CD14-positive monocyte (primary cell): ENCODE measurements around the gene FAM228B. TPM values are rescaled to one million over a fixed set of nuclear protein-coding genes. Genes with fewer than 3 reads are reported as not detected.
"Not testable (repeated sequence)": the region's sequence is repeated elsewhere in the genome, so short reads cannot be mapped to it uniquely, and the experiment has no call there.

Source experiments
- DNase-seq, 3 donors: peaks; one replicate each; pipeline ENCODE4 v3.0.0-alpha.2; 2011 to 2022
- H2AFZ ChIP-seq: 2 replicates; pipeline ENCODE4 v1.6.0; 2012; ENCODE audit warnings: mild to moderate bottlenecking, low read depth, low read length, inconsistent platforms; ENCODE audit not compliant: insufficient read depth, poor library complexity, severe bottlenecking
- H3K27ac ChIP-seq, 2 donors: 1 replicate in 1 of 2; 2 replicates in 1 of 2; pipeline ENCODE4 v1.5.1; 2012 to 2013; ENCODE audit warnings: low read length in 2 of 2, control low read depth in 1 of 2, inconsistent platforms in 1 of 2, low read depth in 1 of 2, mild to moderate bottlenecking in 1 of 2
- H3K27me3 ChIP-seq, 2 donors: one replicate each; pipeline versions ENCODE4 v1.6.0 to v1.6.1; 2011 to 2013; ENCODE audit warnings: low read length in 2 of 2; ENCODE audit not compliant: control insufficient read depth in 2 of 2, insufficient read depth in 2 of 2
- H3K36me3 ChIP-seq, 2 donors: replicated peaks in 1 of 2; 1 replicate in 1 of 2; 2 replicates in 1 of 2; pipeline versions ENCODE4 v1.5.1 to v1.6.1; 2012 to 2013; ENCODE audit warnings: low read length in 2 of 2, control low read depth in 1 of 2, inconsistent platforms in 1 of 2, mild to moderate bottlenecking in 1 of 2; ENCODE audit not compliant: insufficient read depth in 2 of 2, control insufficient read depth in 1 of 2
- H3K4me1 ChIP-seq, 2 donors: 1 replicate in 1 of 2; 2 replicates in 1 of 2; pipeline versions ENCODE4 v1.5.1 to v1.6.1; 2012 to 2013; ENCODE audit warnings: low read length in 2 of 2, control low read depth in 1 of 2, inconsistent platforms in 1 of 2, mild to moderate bottlenecking in 1 of 2, moderate library complexity in 1 of 2; ENCODE audit not compliant: insufficient read depth in 2 of 2, control insufficient read depth in 1 of 2
- H3K4me2 ChIP-seq: replicated peaks from 2 replicates; pipeline ENCODE3; 2012; ENCODE audit warnings: low read length, moderate library complexity, mild to moderate bottlenecking; ENCODE audit not compliant: poor library complexity, severe bottlenecking; ENCODE audit errors: extremely low read depth
- H3K4me3 ChIP-seq, 3 experiments: fragments of 200-600 bp in 1 of 3; sonication (generic) in 1 of 3; replicated peaks in 1 of 3; 1 replicate in 2 of 3; 2 replicates in 1 of 3; pipeline ENCODE4 v1.5.1; 2011 to 2013; ENCODE audit warnings: low read length in 3 of 3, mild to moderate bottlenecking in 3 of 3, control low read depth in 2 of 3, low read depth in 2 of 3, inconsistent platforms in 1 of 3, moderate library complexity in 1 of 3
- H3K79me2 ChIP-seq: 2 replicates; pipeline ENCODE4 v1.6.0; 2012; ENCODE audit warnings: mild to moderate bottlenecking, control low read depth, inconsistent platforms, low read length, moderate library complexity; ENCODE audit not compliant: insufficient read depth
- H3K9ac ChIP-seq: 2 replicates; pipeline ENCODE4 v1.6.0; 2017; ENCODE audit warnings: low read length, mild to moderate bottlenecking; ENCODE audit not compliant: insufficient read depth, poor library complexity, severe bottlenecking
- H3K9me3 ChIP-seq, 2 donors: replicated peaks in 1 of 2; 1 replicate in 1 of 2; 2 replicates in 1 of 2; pipeline versions ENCODE4 v1.5.1 to v1.6.1; 2012 to 2013; ENCODE audit warnings: low read length in 2 of 2, control low read depth in 1 of 2; ENCODE audit not compliant: control insufficient read depth in 1 of 2, insufficient read depth in 1 of 2
- H4K20me1 ChIP-seq: 2 replicates; pipeline ENCODE4 v1.6.0; 2012; ENCODE audit warnings: mild to moderate bottlenecking, low read length, control low read depth, moderate library complexity; ENCODE audit not compliant: insufficient read depth
- H3K27ac Mint-ChIP-seq, 7 donors: one replicate each; pipeline ENCODE4 v1.8.0; 2020; ENCODE audit warnings: mild to moderate bottlenecking in 7 of 7, mixed read lengths in 7 of 7, moderate library complexity in 6 of 7, inconsistent platforms in 2 of 7
- H3K27me3 Mint-ChIP-seq, 3 donors: one replicate each; pipeline ENCODE4 v1.8.0; 2021 to 2022; ENCODE audit warnings: low read depth in 3 of 3, mild to moderate bottlenecking in 3 of 3, mixed read lengths in 3 of 3, moderate library complexity in 3 of 3, inconsistent platforms in 1 of 3
- H3K36me3 Mint-ChIP-seq, 2 donors: one replicate each; pipeline ENCODE4 v1.8.0; 2020; ENCODE audit warnings: mixed read lengths in 2 of 2, inconsistent platforms in 1 of 2, mild to moderate bottlenecking in 1 of 2
- H3K4me1 Mint-ChIP-seq: one replicate; pipeline ENCODE4 v1.8.0; 2020; ENCODE audit warnings: mild to moderate bottlenecking, mixed read lengths
- H3K4me3 Mint-ChIP-seq, 2 donors: one replicate each; pipeline ENCODE4 v1.8.0; 2020; ENCODE audit warnings: mild to moderate bottlenecking in 2 of 2, mixed read lengths in 2 of 2, moderate library complexity in 1 of 2
- H3K9me3 Mint-ChIP-seq, 7 donors: one replicate each; pipeline ENCODE4 v1.8.0; 2020 to 2022; ENCODE audit warnings: mixed read lengths in 7 of 7, mild to moderate bottlenecking in 6 of 7, moderate library complexity in 6 of 7, inconsistent platforms in 2 of 7
- CTCF ChIP-seq: fragments of 200-600 bp; IDR thresholded peaks from one replicate; pipeline ENCODE4 v1.8.0; 2022; ENCODE audit warnings: antibody characterized with exemption, mild to moderate bottlenecking
- whole genome bisulfite sequencing: methylation state at CpG from one replicate; pipeline ENCODE4 v1.1.5; 2013; ENCODE audit warnings: missing lambda C conversion rate; ENCODE audit not compliant: insufficient coverage; 5-methylcytosine and 5-hydroxymethylcytosine counted together
- intact Hi-C, 2 donors: fragments of 100-400 bp; cut with micrococcal nuclease; formaldehyde crosslinking; loops; one replicate each; pipeline versions ENCODE4 v1.15.0 to v1.15.1; 2023
- polyA plus RNA-seq, 3 donors: library from polyadenylated mRNA; depleted of rRNA in 1 of 3; unstranded in 2 of 3; stranded (reverse) in 1 of 3; fragments of 300-500 nt in 2 of 3; fragments of >200 nt in 1 of 3; fragmentation: Illumina TruSeq in 2 of 3; gene quantifications; 1 replicate in 2 of 3; 2 replicates in 1 of 3; pipeline ENCODE4 v1.2.3, GENCODE V29; 2012 to 2021

The FAM228B gene
- polyA plus RNA-seq, 3 donors: 6.5 to 16.1 (median 7.5) TPM

GRCh38 chr2:24088821-24089359 lies 34.4 kb upstream of the FAM228B start:
- WGBS: 100% methylated on average over 1 of the region's 2 CpGs
- Mint-ChIP-seq H3K27ac (no peak overlapping the region), H3K4me1 (peaks cover 21% of the 10 kb centered on the region)

GRCh38 chr2:24093270-24093669 lies 30.0 kb upstream of the FAM228B start:
- DNase-seq, H3K79me2 ChIP-seq, H3K27ac ChIP-seq, H3K27me3 Mint-ChIP-seq, H2AFZ ChIP-seq, H3K4me1 ChIP-seq, H3K27me3 ChIP-seq, H3K9me3 ChIP-seq, H3K4me3 ChIP-seq, H3K9ac ChIP-seq, H3K4me3 Mint-ChIP-seq, H4K20me1 ChIP-seq, H3K4me2 ChIP-seq, H3K27ac Mint-ChIP-seq, intact Hi-C loops: not testable (repeated sequence)
- H3K9me3 Mint-ChIP-seq: peaks cover 3 to 17% (median 13%) of the 10 kb centered on the region in 7 donors
- H3K36me3 Mint-ChIP-seq: peaks cover 42 to 82% of the 10 kb centered on the region in 2 donors
- peaks cover 15 to 35% of the 10 kb centered on the region in 2 donors for H3K36me3 ChIP-seq
- H3K4me1 Mint-ChIP-seq: peaks cover 11% of the 10 kb centered on the region
- no CpG with 5 or more reads among the region's 5 CpGs for WGBS

More at GRCh38 chr2:24088821-24089359, 34.4 kb upstream of the FAM228B start:
- no peak overlapping the region for H3K4me3 Mint-ChIP-seq
- peaks cover 23 to 58% of the 10 kb centered on the region in 2 donors for H3K36me3 Mint-ChIP-seq
- Histone ChIP-seq H3K4me1 (peaks cover 12 to 21% of the 10 kb centered on the region in 2 donors), H3K79me2 (peaks cover 6% of the 10 kb centered on the region), H3K4me2 (no peak overlapping the region), H3K27ac (no peak overlapping the region), H3K36me3 (peaks cover 2 to 14% of the 10 kb centered on the region in 2 donors), H2AFZ (no peak overlapping the region), H3K27me3 (no peaks in the 10 kb centered on the region), H3K9me3 (no peaks in the 10 kb centered on the region), H3K4me3 (no peak overlapping the region), H3K9ac (no peak overlapping the region), H4K20me1 (no peaks in the 10 kb centered on the region)
- intact Hi-C loops: no loop called here
- peaks cover 0 to 3% (median 2%) of the 10 kb centered on the region in 7 donors for H3K9me3 Mint-ChIP-seq
- no peak for TF ChIP-seq CTCF
- no peak for DNase-seq
- peaks cover 0 to 2% (median 1%) of the 10 kb centered on the region in 3 donors for H3K27me3 Mint-ChIP-seq

GRCh38 chr2:24095171-24095677 lies 28.0 kb upstream of the FAM228B start:
- H3K4me2 ChIP-seq, H3K9me3 ChIP-seq, H3K9ac ChIP-seq, H3K27me3 Mint-ChIP-seq, H4K20me1 ChIP-seq, H3K27me3 ChIP-seq, H3K4me3 Mint-ChIP-seq, H3K27ac ChIP-seq, H3K4me3 ChIP-seq, intact Hi-C loops, H3K4me1 ChIP-seq, H3K4me1 Mint-ChIP-seq, DNase-seq, H2AFZ ChIP-seq, H3K79me2 ChIP-seq: not testable (repeated sequence)
- WGBS: 97% methylated on average over 15 of the region's 17 CpGs
- Mint-ChIP-seq H3K36me3 (peaks cover 40 to 62% of the 10 kb centered on the region in 2 donors), H3K9me3 (peaks cover 12 to 28% (median 19%) of the 10 kb centered on the region in 7 donors), H3K27ac (peak overlapping the region in 2 of 7 donors; percentile 57 to 60)
- peaks cover 15 to 35% of the 10 kb centered on the region in 2 donors for H3K36me3 ChIP-seq

GRCh38 chr2:24100732-24101131 lies 22.5 kb upstream of the FAM228B start:
- H3K4me1 ChIP-seq, H3K4me3 Mint-ChIP-seq, H3K27me3 ChIP-seq, H2AFZ ChIP-seq, H3K4me1 Mint-ChIP-seq, H3K27ac ChIP-seq, H3K79me2 ChIP-seq, H3K4me2 ChIP-seq, H3K9ac ChIP-seq, intact Hi-C loops, H3K27ac Mint-ChIP-seq, H4K20me1 ChIP-seq, DNase-seq, H3K4me3 ChIP-seq, H3K27me3 Mint-ChIP-seq: not testable (repeated sequence)
- H3K36me3 Mint-ChIP-seq: peaks cover 28 to 54% of the 10 kb centered on the region in 2 donors
- WGBS: no CpG with 5 or more reads among the region's 2 CpGs
- Histone ChIP-seq H3K36me3 (peaks cover 18 to 27% of the 10 kb centered on the region in 2 donors), H3K9me3 (peaks cover 6 to 17% of the 10 kb centered on the region in 2 donors)
- peaks cover 18 to 46% (median 31%) of the 10 kb centered on the region in 7 donors for H3K9me3 Mint-ChIP-seq
